Mesodermal cell (in vitro differentiated cells): ENCODE measurements around the gene DHRS1.

Experiments used
- H3K27ac ChIP-seq: 2 replicates; pipeline ENCODE4 v1.7.0; 2013; ENCODE audit warnings: mild to moderate bottlenecking, low read depth, low read length, moderate library complexity; ENCODE audit not compliant: severe bottlenecking
- H3K36me3 ChIP-seq: 2 replicates; pipeline ENCODE4 v1.7.1; 2013; ENCODE audit warnings: mild to moderate bottlenecking, low read length, moderate library complexity; ENCODE audit not compliant: control insufficient read depth, insufficient read depth
- H3K4me1 ChIP-seq: one replicate; pipeline ENCODE4 v1.7.1; 2013; ENCODE audit warnings: mild to moderate bottlenecking, low read length; ENCODE audit not compliant: insufficient read depth, control insufficient read depth, poor library complexity, severe bottlenecking
- H3K4me3 ChIP-seq: 2 replicates; pipeline ENCODE4 v1.7.0; 2013; ENCODE audit warnings: low read length, control low read depth, mild to moderate bottlenecking; ENCODE audit not compliant: insufficient read depth, poor library complexity, severe bottlenecking; ENCODE audit errors: extremely low read depth
- H3K9me3 ChIP-seq: 2 replicates; pipeline ENCODE4 v1.7.1; 2013; ENCODE audit warnings: mild to moderate bottlenecking, low read length, moderate library complexity; ENCODE audit not compliant: control insufficient read depth
- WGBS, 2 experiments: methylation state at CpG; one replicate each; pipeline ENCODE4 v1.1.5; 2013; ENCODE audit warnings: missing lambda C conversion rate in 2 of 2; ENCODE audit not compliant: insufficient coverage in 2 of 2; 5-methylcytosine and 5-hydroxymethylcytosine counted together

Gene DHRS1

GRCh38 chr14:24241829-24242443 is 57.6 kb downstream of the DHRS1 start:
- 4% methylated on average over 38 to 39 of the region's 39 CpGs for WGBS, 2 experiments
- peaks cover 43% of the 10 kb centered on the region for H3K36me3 ChIP-seq
- H3K4me1 ChIP-seq = peaks cover 20% of the 10 kb centered on the region

More at GRCh38 chr14:24241829-24242443, 57.6 kb downstream of the DHRS1 start:
- Histone ChIP-seq H3K4me3 (peak overlapping the region; percentile 53), H3K27ac (peak overlapping the region; percentile 99), H3K9me3 (no peaks in the 10 kb centered on the region)
